Measurements from ENCODE around the gene GRAMD2A. TPM values are rescaled to one million over a fixed set of nuclear protein-coding genes. Genes with fewer than 3 reads are reported as not detected.

Gene GRAMD2A
- total and polyA plus RNA-seq, 2 experiments from 2014 or later: not detected

GRCh38 chr15:72146221-72146620, 51.4 kb downstream of the GRAMD2A start:
- Histone ChIP-seq H3K4me2 (ENCODE audit: unreplicated experiment) (no peak overlapping the region), H3K4me1 (ENCODE audit: insufficient read depth) (no peaks in the 10 kb centered on the region), H3K27me3 (replicated peaks; ENCODE audit: insufficient read depth) (no peaks in the 10 kb centered on the region), H3F3A (ENCODE audit: insufficient read depth) (no peaks in the 10 kb centered on the region), H3K27ac (no peak overlapping the region), H2AFZ (no peak overlapping the region), H3K9me2 (ENCODE audit: insufficient read depth) (no peaks in the 10 kb centered on the region), H3K4me3 (no peak overlapping the region), H3K9me3 (ENCODE audit: low read depth) (no peaks in the 10 kb centered on the region), H3K79me2 (ENCODE audit: insufficient read depth) (no peaks in the 10 kb centered on the region), H3K9ac (no peak overlapping the region), H4K20me1 (ENCODE audit: insufficient read depth) (no peaks in the 10 kb centered on the region), H3K36me3 (ENCODE audit: low read depth) (no peaks in the 10 kb centered on the region)
- no peak for DNase-seq
- WGBS, 2 experiments (ENCODE audit: low coverage in 1 of 2, low lambda C conversion rate in 2 of 2, missing lambda C conversion rate in 2 of 2): 87 to 91% methylated on average over 3 of the region's 3 CpGs
- in situ Hi-C loops (cut with MboI): no loop called here
- no peak for TF ChIP-seq EZH2phosphoT487 (IDR thresholded peaks at IDR 0.05; ENCODE audit: insufficient read depth, low read depth)
- TF ChIP-seq EZH2 (IDR thresholded peaks at IDR 0.05; ENCODE audit: insufficient read depth, poor library complexity, severe bottlenecking): no peak

GRCh38 chr15:72141171-72142084, 56.2 kb downstream of the GRAMD2A start:
- Histone ChIP-seq H3K9me2 (ENCODE audit: insufficient read depth) (no peaks in the 10 kb centered on the region), H2AFZ (no peak overlapping the region), H3K4me3 (no peak overlapping the region), H3F3A (ENCODE audit: insufficient read depth) (no peaks in the 10 kb centered on the region), H3K9me3 (ENCODE audit: low read depth) (no peaks in the 10 kb centered on the region), H3K4me1 (ENCODE audit: insufficient read depth) (no peaks in the 10 kb centered on the region), H3K9ac (no peak overlapping the region), H3K4me2 (ENCODE audit: unreplicated experiment) (no peak overlapping the region), H3K79me2 (ENCODE audit: insufficient read depth) (no peaks in the 10 kb centered on the region), H3K27ac (no peak overlapping the region), H3K27me3 (replicated peaks; ENCODE audit: insufficient read depth) (no peaks in the 10 kb centered on the region), H3K36me3 (ENCODE audit: low read depth) (no peaks in the 10 kb centered on the region), H4K20me1 (ENCODE audit: insufficient read depth) (no peaks in the 10 kb centered on the region; the same call in 1 of the 2 replicates)
- no peak for DNase-seq
- 87 to 94% methylated on average over 4 of the region's 4 CpGs for whole genome bisulfite sequencing, 2 experiments (ENCODE audit: low coverage in 1 of 2, low lambda C conversion rate in 2 of 2, missing lambda C conversion rate in 2 of 2)
- TF ChIP-seq EZH2 (IDR thresholded peaks at IDR 0.05; ENCODE audit: insufficient read depth, poor library complexity, severe bottlenecking): no peak
- no peak for TF ChIP-seq EZH2phosphoT487 (IDR thresholded peaks at IDR 0.05; ENCODE audit: insufficient read depth, low read depth)
- in situ Hi-C loops (cut with MboI): no loop called here

GRCh38 chr15:72140088-72140487, 57.5 kb downstream of the GRAMD2A start:
- no peaks in the 10 kb centered on the region for H3K9me2 ChIP-seq (ENCODE audit: insufficient read depth)
- H3K4me2 ChIP-seq (ENCODE audit: unreplicated experiment): no peak overlapping the region
- no peaks in the 10 kb centered on the region for H3K79me2 ChIP-seq (ENCODE audit: insufficient read depth)
- H3K27me3 ChIP-seq (replicated peaks; ENCODE audit: insufficient read depth): no peaks in the 10 kb centered on the region
- no peak overlapping the region for H2AFZ ChIP-seq
- in situ Hi-C loops (cut with MboI): no loop called here
- H4K20me1 ChIP-seq (ENCODE audit: insufficient read depth): no peaks in the 10 kb centered on the region; the same call in 1 of the 2 replicates
- WGBS, 2 experiments (ENCODE audit: low coverage in 1 of 2, low lambda C conversion rate in 2 of 2, missing lambda C conversion rate in 2 of 2): 81 to 84% methylated on average over 3 of the region's 3 CpGs
- H3K36me3 ChIP-seq (ENCODE audit: low read depth): no peaks in the 10 kb centered on the region
- no peaks in the 10 kb centered on the region for H3K4me1 ChIP-seq (ENCODE audit: insufficient read depth)
- no peak for TF ChIP-seq EZH2phosphoT487 (IDR thresholded peaks at IDR 0.05; ENCODE audit: insufficient read depth, low read depth)
- no peak for TF ChIP-seq EZH2 (IDR thresholded peaks at IDR 0.05; ENCODE audit: insufficient read depth, poor library complexity, severe bottlenecking)
- H3K9me3 ChIP-seq (ENCODE audit: low read depth): no peaks in the 10 kb centered on the region
- H3F3A ChIP-seq (ENCODE audit: insufficient read depth): no peaks in the 10 kb centered on the region
- no peak for DNase-seq
- no peak overlapping the region for H3K4me3 ChIP-seq
- H3K9ac ChIP-seq: no peak overlapping the region
- no peak overlapping the region for H3K27ac ChIP-seq

GRCh38 chr15:72139667-72140066, 57.9 kb downstream of the GRAMD2A start:
- no peak for DNase-seq
- 93 to 99% methylated on average over 4 of the region's 4 CpGs for WGBS, 2 experiments (ENCODE audit: low coverage in 1 of 2, low lambda C conversion rate in 2 of 2, missing lambda C conversion rate in 2 of 2)
- TF ChIP-seq EZH2phosphoT487 (IDR thresholded peaks at IDR 0.05; ENCODE audit: insufficient read depth, low read depth) (no peak), EZH2 (IDR thresholded peaks at IDR 0.05; ENCODE audit: insufficient read depth, poor library complexity, severe bottlenecking) (no peak)
- Histone ChIP-seq H3K36me3 (ENCODE audit: low read depth) (no peaks in the 10 kb centered on the region), H3K9me2 (ENCODE audit: insufficient read depth) (no peaks in the 10 kb centered on the region), H2AFZ (no peak overlapping the region), H3K79me2 (ENCODE audit: insufficient read depth) (no peaks in the 10 kb centered on the region), H4K20me1 (ENCODE audit: insufficient read depth) (no peaks in the 10 kb centered on the region; the same call in 1 of the 2 replicates), H3K9ac (no peak overlapping the region), H3K4me3 (no peak overlapping the region), H3K4me1 (ENCODE audit: insufficient read depth) (no peaks in the 10 kb centered on the region), H3K4me2 (ENCODE audit: unreplicated experiment) (no peak overlapping the region), H3K9me3 (ENCODE audit: low read depth) (no peaks in the 10 kb centered on the region), H3K27ac (no peak overlapping the region), H3F3A (ENCODE audit: insufficient read depth) (no peaks in the 10 kb centered on the region), H3K27me3 (replicated peaks; ENCODE audit: insufficient read depth) (no peaks in the 10 kb centered on the region)
- in situ Hi-C loops (cut with MboI): no loop called here

Data from GM23248 (cell line).